Measurements from ENCODE around the gene ANKRD28.

- TF ChIP-seq POLR2A (IDR thresholded peaks at IDR 0.05): no peak
- TF ChIP-seq CTCF (IDR thresholded peaks at IDR 0.05): no peak
Measured at GRCh38 chr3:15847239-15847638, 49.5 kb upstream of the ANKRD28 start.
